ENCODE measurements around the gene PSPC1.

DNA sequence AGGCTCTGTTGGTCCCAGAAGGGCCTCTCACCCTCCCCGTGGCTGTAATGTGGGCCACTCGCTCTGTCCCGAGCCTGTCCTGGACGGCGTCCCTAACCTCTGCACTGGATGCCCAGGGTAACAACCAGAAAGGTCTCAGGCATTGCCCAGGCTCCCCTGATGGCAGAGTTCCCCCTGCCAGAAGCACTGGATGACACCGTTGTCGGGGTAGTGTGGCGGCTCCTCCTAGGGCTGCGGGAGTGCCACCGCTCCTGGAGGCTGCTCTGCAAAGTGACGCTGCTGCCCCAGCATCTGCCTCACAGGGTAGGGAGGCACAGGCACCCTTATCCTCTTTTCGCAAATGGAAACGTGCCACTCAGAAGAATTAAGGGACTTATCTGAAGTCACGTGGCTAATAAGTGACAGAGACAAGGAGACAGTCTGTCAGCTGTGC lies 117.3 kb downstream of the PSPC1 start:
- TF ChIP-seq CTCF (IDR thresholded peaks at IDR 0.05) (no peak), POLR2A (IDR thresholded peaks at IDR 0.05) (no peak)
